Activated CD4-positive, alpha-beta T cell treated with anti-CD3 and anti-CD28 coated beads, Interleukin-2, amount 50 U/mL, for 1 hour (primary cell): Measurements from ENCODE around the gene KHK.
A peak's percentile ranks its signal among the peaks of the same experiment; 100 is the strongest.

Experiments
- DNase-seq: peaks from one replicate; pipeline ENCODE4 v3.0.0-alpha.2; 2020

Gene KHK

GRCh38 chr2:27131429-27131828, 44.9 kb downstream of the KHK start:
- no peak for DNase-seq

GRCh38 chr2:27133195-27133875, 46.8 kb downstream of the KHK start:
- DNase-seq, result peak; percentile 14

GRCh38 chr2:27133905-27134780, 47.6 kb downstream of the KHK start, which contains the start of gene PREB:
TSS of gene PREB (minus strand) at chr2:27134636. CDS start at chr2:27134421, 215 bp downstream.
- peak; percentile 98 for DNase-seq

- no peak for DNase-seq
Observed at GRCh38 chr2:27134781-27135477, 48.4 kb downstream of the KHK start.

- DNase-seq, result no peak
Observed at GRCh38 chr2:27135478-27135955, 48.9 kb downstream of the KHK start.

- DNase-seq, result no peak
Observed at GRCh38 chr2:27136751-27137150, 50.2 kb downstream of the KHK start.

GRCh38 chr2:27137322-27137935, 50.9 kb downstream of the KHK start:
- no peak for DNase-seq

GRCh38 chr2:27138111-27138510, 51.5 kb downstream of the KHK start:
- DNase-seq, result no peak

- no peak for DNase-seq
Observed at GRCh38 chr2:27139310-27139709, 52.7 kb downstream of the KHK start, which contains the start of gene PRR30. TSS of gene PRR30 (minus strand) at chr2:27139410. CDS start at chr2:27138329, 1,081 bp downstream.

- no peak for DNase-seq
Observed at GRCh38 chr2:27143285-27143684, 56.7 kb downstream of the KHK start.

- DNase-seq, result no peak
Observed at GRCh38 chr2:27145682-27146081, 59.1 kb downstream of the KHK start.

- no peak for DNase-seq
Observed at GRCh38 chr2:27147935-27148334, 61.4 kb downstream of the KHK start.

GRCh38 chr2:27148801-27149439, 62.3 kb downstream of the KHK start, which contains the start of gene TCF23:
TSS of gene TCF23 (plus strand) at chr2:27149004. CDS start at chr2:27149134, 130 bp downstream.
- no peak for DNase-seq

GRCh38 chr2:27149570-27150405, 63.2 kb downstream of the KHK start:
- DNase-seq, result no peak
